Activated CD4-positive, alpha-beta memory T cell treated with anti-CD3 and anti-CD28 coated beads for 36 hours (primary cell): ENCODE measurements around the gene QSOX2. TPM values are rescaled to one million over a fixed set of nuclear protein-coding genes. Genes with fewer than 3 reads are reported as not detected.

Experiments used
- CTCF ChIA-PET: fragments of 350-600 bp; sonication (Branson Sonifier 250); formaldehyde crosslinking; loops from one replicate; lab custom pipeline; 2021; ENCODE audit warnings: antibody characterized with exemption, inconsistent platforms; lab: Charles Lee
- POLR2A ChIA-PET: fragments of 350-600 bp; sonication (Branson Sonifier 250); formaldehyde crosslinking; loops from one replicate; lab custom pipeline; 2021; ENCODE audit warnings: antibody characterized with exemption; lab: Charles Lee
- DNase-seq: peaks from one replicate; pipeline ENCODE4 v3.0.0-alpha.2; 2020
- H3K27ac Mint-ChIP-seq: one replicate; pipeline ENCODE4 v1.8.0; 2021; ENCODE audit warnings: mixed read lengths
- H3K27me3 Mint-ChIP-seq: one replicate; pipeline ENCODE4 v1.8.0; 2021; ENCODE audit warnings: mixed read lengths
- H3K36me3 Mint-ChIP-seq: one replicate; pipeline ENCODE4 v1.8.0; 2021; ENCODE audit warnings: mixed read lengths
- H3K4me1 Mint-ChIP-seq: one replicate; pipeline ENCODE4 v1.8.0; 2021; ENCODE audit warnings: low read depth, mixed read lengths
- H3K4me3 Mint-ChIP-seq: one replicate; pipeline ENCODE4 v1.8.0; 2021; ENCODE audit warnings: mild to moderate bottlenecking, mixed read lengths
- H3K9me3 Mint-ChIP-seq: one replicate; pipeline ENCODE4 v1.8.0; 2021; ENCODE audit warnings: mixed read lengths
- intact Hi-C: fragments of 100-400 bp; cut with micrococcal nuclease; formaldehyde crosslinking; loops from one replicate; pipeline ENCODE4 v1.15.1; 2023
- total RNA-seq, 2 experiments: library from RNA; stranded (reverse); gene quantifications; one replicate each; pipeline ENCODE4 v1.2.3, GENCODE V29; 2021

QSOX2 gene
- total RNA-seq, 2 experiments from 2014 or later, result 19.0 to 19.4 TPM

- H3K4me3 Mint-ChIP-seq, result no peak overlapping the region
- H3K36me3 Mint-ChIP-seq, result no peaks in the 10 kb centered on the region
- H3K9me3 Mint-ChIP-seq, result no peaks in the 10 kb centered on the region
- ChIA-PET POLR2A (no interaction called here), CTCF (no interaction called here)
- H3K27me3 Mint-ChIP-seq, result peaks cover 47% of the 10 kb centered on the region
- intact Hi-C loops, result no loop called here
- H3K4me1 Mint-ChIP-seq, result no peaks in the 10 kb centered on the region
- DNase-seq, result no peak
- H3K27ac Mint-ChIP-seq, result no peak overlapping the region
Observed at GRCh38 chr9:136190656-136191055, 55.0 kb downstream of the QSOX2 start.

- ChIA-PET POLR2A (no interaction called here), CTCF (no interaction called here)
- no peaks in the 10 kb centered on the region for H3K36me3 Mint-ChIP-seq
- no peaks in the 10 kb centered on the region for H3K4me1 Mint-ChIP-seq
- no peak for DNase-seq
- peaks cover 47% of the 10 kb centered on the region for H3K27me3 Mint-ChIP-seq
- H3K9me3 Mint-ChIP-seq, result no peaks in the 10 kb centered on the region
- no peak overlapping the region for H3K4me3 Mint-ChIP-seq
- no peak overlapping the region for H3K27ac Mint-ChIP-seq
- intact Hi-C loops, result no loop called here
Observed at GRCh38 chr9:136190237-136190601, 55.4 kb downstream of the QSOX2 start.

GRCh38 chr9:136189394-136190236 lies 56.0 kb downstream of the QSOX2 start:
- no peaks in the 10 kb centered on the region for H3K4me1 Mint-ChIP-seq
- no peak for DNase-seq
- H3K27me3 Mint-ChIP-seq, result peaks cover 46% of the 10 kb centered on the region
- intact Hi-C loops, result no loop called here
- CTCF ChIA-PET, result no interaction called here
- H3K9me3 Mint-ChIP-seq, result no peaks in the 10 kb centered on the region
- POLR2A ChIA-PET, result no interaction called here
- H3K36me3 Mint-ChIP-seq, result no peaks in the 10 kb centered on the region
- no peak overlapping the region for H3K27ac Mint-ChIP-seq
- H3K4me3 Mint-ChIP-seq, result no peak overlapping the region

- Mint-ChIP-seq H3K36me3 (no peaks in the 10 kb centered on the region), H3K27ac (no peak overlapping the region), H3K27me3 (peaks cover 43% of the 10 kb centered on the region), H3K4me1 (no peaks in the 10 kb centered on the region), H3K4me3 (no peak overlapping the region), H3K9me3 (no peaks in the 10 kb centered on the region)
- ChIA-PET CTCF (no interaction called here), POLR2A (no interaction called here)
- no peak for DNase-seq
- intact Hi-C loops, result no loop called here
Observed at GRCh38 chr9:136187683-136188586, 57.7 kb downstream of the QSOX2 start.

- intact Hi-C loops, result no loop called here
- Mint-ChIP-seq H3K4me1 (no peaks in the 10 kb centered on the region), H3K36me3 (no peaks in the 10 kb centered on the region), H3K27ac (no peak overlapping the region), H3K9me3 (no peaks in the 10 kb centered on the region), H3K4me3 (no peak overlapping the region), H3K27me3 (peaks cover 45% of the 10 kb centered on the region)
- POLR2A ChIA-PET, result no interaction called here
- CTCF ChIA-PET, result interaction anchor here (1.3 kb wide), 1 partner anchor 17 kb away, joined by 3 read pairs; no protein-coding TSS in a partner anchor
- no peak for DNase-seq
Observed at GRCh38 chr9:136187197-136187596, 58.4 kb downstream of the QSOX2 start.

- CTCF ChIA-PET, result interaction anchor here (0.6 to 1.3 kb wide), 2 partner anchors 16 to 38 kb away, joined by 3 read pairs; no protein-coding TSS in a partner anchor
- Mint-ChIP-seq H3K27ac (no peak overlapping the region), H3K9me3 (no peaks in the 10 kb centered on the region), H3K27me3 (peaks cover 40% of the 10 kb centered on the region), H3K4me3 (no peak overlapping the region), H3K4me1 (no peaks in the 10 kb centered on the region), H3K36me3 (no peaks in the 10 kb centered on the region)
- no peak for DNase-seq
- intact Hi-C loops, result no loop called here
- POLR2A ChIA-PET, result no interaction called here
Observed at GRCh38 chr9:136186386-136186785, 59.2 kb downstream of the QSOX2 start.

GRCh38 chr9:136185596-136186366 lies 59.8 kb downstream of the QSOX2 start:
- Mint-ChIP-seq H3K4me3 (no peak overlapping the region), H3K36me3 (no peaks in the 10 kb centered on the region), H3K4me1 (no peaks in the 10 kb centered on the region), H3K9me3 (no peaks in the 10 kb centered on the region), H3K27ac (no peak overlapping the region), H3K27me3 (peaks cover 37% of the 10 kb centered on the region)
- DNase-seq, result no peak
- ChIA-PET POLR2A (no interaction called here), CTCF (interaction anchor here (0.6 to 1.3 kb wide), 2 partner anchors 15 to 39 kb away, joined by 3 read pairs; no protein-coding TSS in a partner anchor)
- intact Hi-C loops, result no loop called here

- intact Hi-C loops, result no loop called here
- Mint-ChIP-seq H3K27me3 (peaks cover 30% of the 10 kb centered on the region), H3K4me3 (no peak overlapping the region), H3K4me1 (no peaks in the 10 kb centered on the region), H3K27ac (peak overlapping the region; percentile 13), H3K36me3 (no peaks in the 10 kb centered on the region), H3K9me3 (no peaks in the 10 kb centered on the region)
- DNase-seq, result no peak
- CTCF ChIA-PET, result interaction anchor here (0.6 kb wide), 1 partner anchor 479 kb away, joined by 3 read pairs; no protein-coding TSS in a partner anchor
- POLR2A ChIA-PET, result no interaction called here
Observed at GRCh38 chr9:136185066-136185465, 60.5 kb downstream of the QSOX2 start.

- no peak for DNase-seq
- no peak overlapping the region for H3K4me3 Mint-ChIP-seq
- CTCF ChIA-PET, result no interaction called here
- H3K27ac Mint-ChIP-seq, result no peak overlapping the region
- no peaks in the 10 kb centered on the region for H3K4me1 Mint-ChIP-seq
- peaks cover 25% of the 10 kb centered on the region for H3K27me3 Mint-ChIP-seq
- POLR2A ChIA-PET, result no interaction called here
- intact Hi-C loops, result no loop called here
- no peaks in the 10 kb centered on the region for H3K36me3 Mint-ChIP-seq
- no peaks in the 10 kb centered on the region for H3K9me3 Mint-ChIP-seq
Observed at GRCh38 chr9:136182850-136183422, 62.7 kb downstream of the QSOX2 start.

- Mint-ChIP-seq H3K27ac (no peak overlapping the region), H3K4me3 (no peak overlapping the region), H3K36me3 (no peaks in the 10 kb centered on the region), H3K27me3 (peaks cover 21% of the 10 kb centered on the region), H3K4me1 (no peaks in the 10 kb centered on the region), H3K9me3 (no peaks in the 10 kb centered on the region)
- no peak for DNase-seq
- CTCF ChIA-PET, result no interaction called here
- intact Hi-C loops, result no loop called here
- POLR2A ChIA-PET, result no interaction called here
Observed at GRCh38 chr9:136182420-136182787, 63.2 kb downstream of the QSOX2 start.

- POLR2A ChIA-PET, result no interaction called here
Observed at GRCh38 chr9:136181784-136182419, 63.7 kb downstream of the QSOX2 start.

More at GRCh38 chr9:136181784-136182419, 63.7 kb downstream of the QSOX2 start:
- Mint-ChIP-seq H3K27me3 (peaks cover 17% of the 10 kb centered on the region), H3K4me1 (no peaks in the 10 kb centered on the region), H3K27ac (no peak overlapping the region), H3K9me3 (no peaks in the 10 kb centered on the region), H3K36me3 (no peaks in the 10 kb centered on the region), H3K4me3 (no peak overlapping the region)
- CTCF ChIA-PET, result no interaction called here
- no peak for DNase-seq
- intact Hi-C loops, result no loop called here
